ENCODE measurements around the gene ENPP7.

- TF ChIP-seq CTCF (IDR thresholded peaks at IDR 0.05; ENCODE audit: insufficient read depth, low read length, poor library complexity, severe bottlenecking) (no peak), EZH2phosphoT487 (conservative IDR thresholded peaks at IDR 0.05; ENCODE audit: low read length) (no peak)
Measured at GRCh38 chr17:79785900-79786810, 55.4 kb downstream of the ENPP7 start.
